HEK293 (cell line): ENCODE data around the gene CDK11B.

ENCODE experiments used
- ATF2 ChIP-seq: fragments of 450-650 bp; formaldehyde crosslinking; IDR thresholded peaks from 2 replicates; pipeline ENCODE4 v1.5.1; 2016; ENCODE audit warnings: missing biosample characterization, missing genetic modification characterization, low read depth
- CTCF ChIP-seq: fragments of 450-650 bp; formaldehyde crosslinking; IDR thresholded peaks from 2 replicates; pipeline ENCODE4 v1.5.1; 2016; ENCODE audit warnings: missing biosample characterization, missing genetic modification characterization
- ELK4 ChIP-seq: IDR thresholded peaks from 2 replicates; pipeline ENCODE4 v1.6.1; 2011; ENCODE audit warnings: mild to moderate bottlenecking, low read depth, low read length, borderline replicate concordance
- WT1 ChIP-seq: fragments of 450-650 bp; formaldehyde crosslinking; IDR thresholded peaks from 2 replicates; pipeline ENCODE4 v1.5.1; 2016; ENCODE audit warnings: missing biosample characterization, missing genetic modification characterization
- ZBTB49 ChIP-seq: fragments of 450-650 bp; formaldehyde crosslinking; IDR thresholded peaks from 2 replicates; pipeline ENCODE4 v1.5.1; 2016; ENCODE audit warnings: missing biosample characterization, missing genetic modification characterization, low read depth
- ZIC2 ChIP-seq: fragments of 450-650 bp; formaldehyde crosslinking; IDR thresholded peaks from 2 replicates; pipeline ENCODE4 v1.5.1; 2016; ENCODE audit warnings: missing biosample characterization, missing genetic modification characterization
- ZNF114 ChIP-seq: fragments of 450-650 bp; formaldehyde crosslinking; IDR thresholded peaks from 2 replicates; pipeline ENCODE4 v1.5.0; 2017; ENCODE audit warnings: missing biosample characterization, missing genetic modification characterization
- ZNF148 ChIP-seq: fragments of 450-650 bp; formaldehyde crosslinking; IDR thresholded peaks from 2 replicates; pipeline ENCODE4 v1.5.0; 2017; ENCODE audit warnings: missing biosample characterization, missing genetic modification characterization, borderline replicate concordance
- ZNF24 ChIP-seq: fragments of 450-650 bp; formaldehyde crosslinking; IDR thresholded peaks from 2 replicates; pipeline ENCODE4 v1.5.1; 2016; ENCODE audit warnings: missing biosample characterization, missing genetic modification characterization
- ZNF394 ChIP-seq: fragments of 450-650 bp; formaldehyde crosslinking; IDR thresholded peaks from 2 replicates; pipeline ENCODE4 v1.5.1; 2016; ENCODE audit warnings: missing biosample characterization, missing genetic modification characterization, mild to moderate bottlenecking, moderate library complexity, borderline replicate concordance
- ZNF76 ChIP-seq: fragments of 450-650 bp; formaldehyde crosslinking; IDR thresholded peaks from 2 replicates; pipeline ENCODE4; 2016; ENCODE audit warnings: low read depth, missing biosample characterization, missing genetic modification characterization, borderline replicate concordance
- ZSCAN18 ChIP-seq: fragments of 450-650 bp; formaldehyde crosslinking; IDR thresholded peaks from 2 replicates; pipeline ENCODE4 v1.5.1; 2016; ENCODE audit warnings: missing biosample characterization, missing genetic modification characterization

GRCh38 chr1:1610796-1611195, 48.0 kb downstream of the CDK11B start:
- no peak for TF ChIP-seq ZNF76
- no peak for TF ChIP-seq ZBTB49 (tag by site-specific recombination)
- TF ChIP-seq ZNF394 (tag by site-specific recombination), result no peak
- TF ChIP-seq ZNF114 (tag by site-specific recombination), result no peak
- no peak for TF ChIP-seq CTCF
- no peak for TF ChIP-seq WT1 (tag by site-specific recombination)
- no peak for TF ChIP-seq ELK4
- no peak for TF ChIP-seq ZSCAN18 (tag by site-specific recombination)
- TF ChIP-seq ZIC2 (tag by site-specific recombination), result no peak
- TF ChIP-seq ZNF148 (tag by site-specific recombination), result no peak
- TF ChIP-seq ZNF24 (tag by site-specific recombination), result no peak
- TF ChIP-seq ATF2 (tag by site-specific recombination), result no peak
